Globus pallidus (tissue), 1 donor: Measurements from ENCODE around the gene IGSF8.

Experiments
- DNase-seq: peaks from one replicate; pipeline ENCODE4 v3.0.0-alpha.2; 2015; ENCODE audit warnings: low spot score

Gene IGSF8

DNA sequence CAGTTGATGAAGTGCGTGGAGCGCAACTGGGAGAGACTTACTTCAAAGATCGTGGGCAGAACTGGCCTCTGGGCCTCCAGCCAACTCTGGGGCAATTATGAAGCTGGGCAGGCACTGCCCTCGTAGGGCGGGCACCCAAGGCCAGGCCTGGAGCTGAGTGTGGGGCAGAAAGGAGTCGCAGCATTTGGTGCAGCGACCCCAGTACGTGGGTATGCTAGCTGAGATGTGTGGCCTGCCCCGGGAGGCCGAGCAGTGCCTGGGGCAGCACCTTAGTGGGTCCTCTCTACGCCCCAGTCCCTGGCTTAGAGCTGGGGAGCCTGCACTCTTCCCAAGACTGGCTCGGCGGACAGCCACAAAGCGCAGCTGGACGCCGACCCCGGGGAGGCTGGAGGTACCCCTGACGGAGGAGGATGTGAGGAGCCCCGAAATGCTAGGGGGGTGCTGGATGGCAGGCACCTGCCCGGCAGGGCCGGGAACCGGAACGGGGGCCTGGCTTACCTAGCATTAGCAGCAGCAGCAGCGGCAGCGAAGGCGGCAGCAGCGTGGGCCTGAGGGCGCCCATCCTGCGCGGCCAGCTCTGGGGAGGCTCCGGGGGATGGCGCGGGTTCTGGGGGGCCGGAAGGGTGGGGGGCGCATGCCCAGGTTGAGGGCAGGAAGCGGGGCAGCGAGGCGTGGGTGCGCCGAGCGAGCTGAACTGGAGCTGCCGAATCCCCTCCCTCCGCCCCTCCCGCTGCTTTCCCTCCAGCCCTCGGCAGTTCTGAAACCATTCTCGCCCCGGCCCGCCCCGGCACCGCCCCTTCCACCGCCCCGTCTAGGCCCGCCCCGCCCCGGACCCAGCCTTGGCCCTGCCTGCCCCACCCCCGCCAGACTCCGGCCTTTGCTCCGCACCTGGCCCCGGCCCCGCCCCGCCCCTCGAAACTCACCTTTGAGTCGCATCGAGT is at the start of gene IGSF8:
TSS of gene IGSF8 (minus strand) at position 709 of the 941 bp plus-strand sequence. CDS start at position 562, 147 bp downstream.
- peak; percentile 91 for DNase-seq

GRCh38 chr1:160148121-160148520 is 49.7 kb upstream of the IGSF8 start:
- DNase-seq: no peak

- DNase-seq: no peak
These were observed 47.7 kb upstream of the IGSF8 start for GRCh38 chr1:160146107-160146506.

DNA sequence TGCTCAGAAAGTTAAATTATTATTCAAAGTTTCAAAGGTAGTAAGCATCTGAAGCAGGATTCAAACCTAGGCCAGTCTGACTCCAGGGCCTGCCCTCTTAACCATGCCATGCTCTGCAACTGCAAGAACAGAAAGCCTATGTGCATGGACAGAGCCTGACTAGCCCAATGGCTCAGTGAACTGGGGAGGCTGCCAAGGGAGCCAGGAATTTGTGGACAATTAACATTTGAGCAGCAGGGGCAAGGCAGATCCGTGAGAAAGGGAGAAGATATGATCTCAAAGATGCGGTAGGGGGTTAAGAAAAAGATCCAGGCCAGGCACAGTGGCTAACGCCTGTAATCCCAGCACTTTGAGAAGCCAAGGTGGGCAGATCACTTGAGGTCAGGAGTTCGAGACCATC is 46.5 kb upstream of the IGSF8 start:
- no peak for DNase-seq

GRCh38 chr1:160143695-160144094 is 45.3 kb upstream of the IGSF8 start:
- peak; percentile 42 for DNase-seq

DNA sequence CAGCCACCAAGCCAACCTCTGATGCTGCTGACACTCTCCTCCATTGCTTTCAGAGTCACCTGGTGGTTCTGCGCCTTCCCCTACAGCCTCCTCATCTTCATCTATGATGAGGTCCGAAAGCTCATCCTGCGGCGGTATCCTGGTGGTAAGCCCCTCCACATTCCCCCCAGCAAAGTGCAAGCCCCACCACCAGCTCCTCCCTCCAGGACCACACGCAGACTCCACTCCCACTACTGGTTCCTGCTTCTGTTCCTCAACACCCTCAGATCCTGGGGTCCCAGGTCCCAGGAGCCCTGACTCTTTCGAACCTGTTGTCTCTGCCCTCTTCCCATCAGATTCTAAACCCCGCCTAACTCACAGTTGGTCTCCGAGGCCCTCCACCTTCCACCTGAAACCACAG is 41.4 kb upstream of the IGSF8 start:
- DNase-seq: no peak

DNA sequence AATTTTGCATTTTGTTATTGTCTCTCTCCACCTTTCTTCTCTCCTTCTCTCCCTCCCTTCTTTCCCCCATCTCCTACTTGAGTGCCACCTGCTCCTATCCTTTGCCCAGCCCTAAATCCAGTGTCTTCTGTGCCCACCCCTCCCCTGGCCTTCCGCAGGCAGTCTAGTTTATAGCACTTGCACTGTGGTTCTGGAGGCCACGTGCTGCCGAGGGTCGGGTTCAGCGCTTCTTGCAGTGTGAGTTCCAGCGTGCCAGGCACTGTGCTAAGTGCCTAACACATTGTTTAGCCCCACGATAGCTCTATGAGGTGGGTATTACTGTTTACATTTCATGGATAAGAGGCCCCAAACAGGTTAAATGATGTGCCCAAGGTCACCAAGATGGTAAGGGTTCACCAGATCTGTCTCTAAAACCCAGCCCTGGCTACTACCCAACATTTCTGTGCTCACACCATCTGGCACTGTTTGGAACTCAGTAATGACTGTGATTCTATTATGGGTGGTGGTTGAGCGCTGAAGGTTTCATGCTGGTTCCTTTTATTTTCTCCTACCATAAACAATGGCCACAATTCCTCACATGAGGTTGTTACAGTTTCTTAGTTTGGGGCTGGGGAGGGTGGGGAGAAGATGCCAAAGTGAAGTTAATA is 38.9 kb upstream of the IGSF8 start:
- no peak for DNase-seq

DNA sequence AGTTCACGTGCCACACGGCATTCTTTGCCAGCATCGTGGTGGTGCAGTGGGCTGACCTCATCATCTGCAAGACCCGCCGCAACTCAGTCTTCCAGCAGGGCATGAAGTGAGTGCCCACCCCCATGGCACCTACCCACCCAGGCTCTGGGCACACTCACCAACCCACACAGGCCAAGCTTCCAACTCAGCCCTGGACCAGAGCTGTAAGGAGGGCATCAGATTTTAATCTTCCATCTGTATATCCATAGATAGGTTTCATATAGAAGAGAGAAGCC is 38.4 kb upstream of the IGSF8 start:
- no peak for DNase-seq

- DNase-seq: no peak
These were observed 37.9 kb upstream of the IGSF8 start for GRCh38 chr1:160136121-160136925.

- DNase-seq: no peak
These were observed 36.6 kb upstream of the IGSF8 start for GRCh38 chr1:160134791-160135572.

DNA sequence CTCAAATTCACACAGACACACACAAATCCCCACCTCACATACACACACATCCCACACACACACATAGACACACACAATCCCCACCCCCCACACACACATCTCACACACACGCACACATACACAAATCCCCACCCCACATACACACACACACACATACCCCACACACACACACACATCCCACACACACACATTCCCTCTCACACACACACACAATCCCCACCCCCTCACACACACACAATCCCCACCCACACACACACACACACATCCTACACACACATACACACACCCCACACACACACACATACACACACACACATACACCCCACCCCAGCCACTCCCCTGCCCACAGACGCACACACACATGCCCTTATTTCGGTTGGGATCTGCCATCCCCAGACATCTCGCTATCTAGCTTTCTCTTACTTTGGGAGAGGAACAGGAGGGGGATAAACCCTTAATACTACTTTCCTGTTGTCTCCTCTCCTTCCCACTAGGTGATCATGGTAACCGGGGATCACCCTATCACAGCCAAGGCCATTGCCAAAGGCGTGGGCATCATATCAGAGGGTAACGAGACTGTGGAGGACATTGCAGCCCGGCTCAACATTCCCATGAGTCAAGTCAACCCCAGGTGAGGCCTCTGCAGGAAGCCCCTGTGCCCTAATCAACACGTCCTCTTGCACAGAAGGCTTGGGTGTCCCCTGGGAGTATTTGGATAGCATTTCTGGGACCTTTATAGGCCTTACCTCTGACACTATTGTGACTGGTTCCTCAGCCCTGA is 35.8 kb upstream of the IGSF8 start:
- DNase-seq: no peak

- peak; percentile 32 for DNase-seq
These were observed 33.6 kb upstream of the IGSF8 start for GRCh38 chr1:160131803-160132565.

- DNase-seq: no peak
These were observed 32.5 kb upstream of the IGSF8 start for GRCh38 chr1:160130939-160131338.

GRCh38 chr1:160130486-160130885 is 32.1 kb upstream of the IGSF8 start:
- DNase-seq: no peak

GRCh38 chr1:160129966-160130365 is 31.5 kb upstream of the IGSF8 start:
- DNase-seq: no peak

- no peak for DNase-seq
These were observed 31.1 kb upstream of the IGSF8 start for GRCh38 chr1:160129558-160129957.

DNA sequence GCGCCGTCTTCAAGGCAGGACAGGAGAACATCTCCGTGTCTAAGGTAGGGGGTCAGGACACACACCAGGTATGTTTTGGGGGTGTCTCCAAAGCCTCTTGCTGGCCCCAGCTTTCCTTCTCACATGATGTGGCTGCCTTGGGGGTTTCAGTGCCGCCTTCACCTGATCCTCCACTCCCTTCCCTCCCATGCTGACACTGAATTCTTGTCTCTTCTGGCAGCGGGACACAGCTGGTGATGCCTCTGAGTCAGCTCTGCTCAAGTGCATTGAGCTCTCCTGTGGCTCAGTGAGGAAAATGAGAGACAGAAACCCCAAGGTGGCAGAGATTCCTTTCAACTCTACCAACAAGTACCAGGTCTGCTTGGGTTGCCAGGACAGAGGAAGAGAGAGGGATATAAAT is 30.6 kb upstream of the IGSF8 start:
- DNase-seq: no peak

DNA sequence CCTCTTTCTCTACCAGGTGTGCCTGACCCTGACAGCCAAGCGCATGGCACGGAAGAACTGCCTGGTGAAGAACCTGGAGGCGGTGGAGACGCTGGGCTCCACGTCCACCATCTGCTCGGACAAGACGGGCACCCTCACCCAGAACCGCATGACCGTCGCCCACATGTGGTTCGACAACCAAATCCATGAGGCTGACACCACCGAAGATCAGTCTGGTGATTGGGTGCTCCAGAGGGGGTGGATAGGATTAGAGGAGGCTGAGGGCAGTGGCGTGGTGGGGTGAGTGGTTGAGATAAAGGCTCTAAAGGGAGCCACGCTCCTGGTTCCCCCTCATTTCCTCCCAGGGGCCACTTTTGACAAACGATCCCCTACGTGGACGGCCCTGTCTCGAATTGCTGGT is 30.2 kb upstream of the IGSF8 start:
- DNase-seq: no peak

DNA sequence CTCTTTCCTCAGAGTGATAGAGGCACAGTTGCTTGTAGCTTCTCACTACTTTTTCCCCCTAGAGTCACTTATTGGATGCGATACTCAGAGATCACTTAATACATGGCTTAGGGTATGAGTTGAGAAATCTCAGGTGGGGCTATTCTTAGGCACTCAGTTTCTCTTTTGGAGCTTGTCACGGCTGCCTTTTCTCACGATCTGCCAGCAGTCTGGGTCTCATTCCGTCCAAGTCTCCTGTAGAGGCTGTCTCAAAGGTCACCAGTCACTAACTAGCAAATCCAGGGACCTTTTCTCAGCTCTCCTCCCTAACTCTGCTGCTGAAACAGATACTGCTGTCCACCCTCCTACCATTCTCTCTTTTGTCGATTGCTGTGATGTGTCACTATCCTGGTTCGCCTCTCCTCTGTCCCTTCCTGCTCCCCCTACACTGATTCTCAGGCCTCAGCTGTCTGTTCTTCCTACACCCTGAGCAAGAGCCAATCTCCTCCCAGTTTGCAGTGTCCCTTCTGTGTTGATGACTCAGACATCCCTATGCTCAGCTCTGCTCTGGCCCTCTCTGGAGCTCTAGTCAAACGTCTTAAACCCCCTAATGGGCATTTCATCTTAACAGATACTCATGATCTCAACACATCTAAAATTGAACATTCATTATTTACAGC is 29.6 kb upstream of the IGSF8 start:
- no peak for DNase-seq

DNA sequence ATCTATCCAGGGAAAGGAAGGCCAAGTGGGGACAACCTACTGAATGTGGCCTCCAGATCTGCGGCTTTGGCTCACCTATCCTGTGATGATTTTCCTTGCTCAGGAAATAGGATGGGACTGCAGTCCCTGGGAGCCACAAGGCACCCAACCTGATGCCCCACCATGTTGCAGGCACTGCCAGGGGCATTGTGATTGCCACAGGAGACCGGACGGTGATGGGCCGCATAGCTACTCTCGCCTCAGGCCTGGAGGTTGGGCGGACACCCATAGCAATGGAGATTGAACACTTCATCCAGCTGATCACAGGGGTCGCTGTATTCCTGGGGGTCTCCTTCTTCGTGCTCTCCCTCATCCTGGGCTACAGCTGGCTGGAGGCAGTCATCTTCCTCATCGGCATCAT is 29.0 kb upstream of the IGSF8 start:
- DNase-seq: no peak
